Sigmoid colon (tissue), 4 donors: Measurements from ENCODE around the gene KIF3C.

Experiments
- EP300 ChIP-seq, 4 donors: sonication (generic); formaldehyde crosslinking; IDR thresholded peaks; one replicate each; pipeline ENCODE4 v1.6.1; 2017; ENCODE audit warnings: antibody characterized with exemption in 4 of 4
- POLR2A ChIP-seq, 2 donors: fragments of 450-650 bp; IDR thresholded peaks; one replicate each; pipeline ENCODE4 v1.6.1; 2016; ENCODE audit warnings: antibody characterized with exemption in 2 of 2, mild to moderate bottlenecking in 2 of 2, moderate library complexity in 2 of 2

DNA sequence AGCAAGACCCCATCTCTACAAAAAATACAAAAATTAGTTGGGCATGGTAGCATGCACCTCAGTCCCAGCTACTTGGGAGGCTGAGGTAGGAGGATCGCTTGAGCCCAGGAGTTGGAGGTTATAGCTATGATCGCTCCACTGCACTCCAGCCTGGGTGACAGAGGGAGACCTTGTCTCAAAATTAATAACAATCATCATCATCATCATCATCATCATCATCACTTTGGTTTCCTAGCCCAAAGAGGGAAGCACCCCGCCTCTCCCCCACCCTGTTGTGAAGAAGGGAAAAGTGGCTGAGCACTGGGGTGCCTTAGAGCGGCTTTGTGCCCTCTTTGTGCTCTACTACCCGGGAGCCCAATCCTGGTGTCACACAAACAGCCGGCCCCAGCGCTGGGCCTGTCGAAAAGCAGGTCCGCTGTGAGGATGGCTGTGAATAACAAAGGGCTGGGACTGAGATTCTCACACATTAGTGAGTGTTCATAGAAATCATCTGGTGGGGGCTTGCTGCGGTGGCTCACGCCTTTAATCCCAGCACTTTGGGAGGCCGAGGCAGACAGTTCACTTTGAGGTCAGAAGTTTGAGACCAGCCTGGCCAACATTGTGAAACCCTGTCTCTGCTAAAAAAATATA lies 61.4 kb downstream of the KIF3C start:
- TF ChIP-seq EP300 (IDR thresholded peaks at IDR 0.05) (no peak), POLR2A (IDR thresholded peaks at IDR 0.05) (no peak)
